Cardiac fibroblast (primary cell): ENCODE results near the gene SCG5.

Source experiments
- DNase-seq, 2 donors: peaks; one replicate each; pipeline versions ENCODE4 v3.0.0 to v3.0.0-alpha.2; 2010; ENCODE audit warnings: low read depth in 2 of 2
- H3K4me3 ChIP-seq, 2 donors: replicated peaks in 1 of 2; 1 replicate in 1 of 2; 2 replicates in 1 of 2; pipeline ENCODE4 v1.5.1; 2011; ENCODE audit warnings: low read depth in 2 of 2, low read length in 2 of 2, mild to moderate bottlenecking in 2 of 2, moderate library complexity in 1 of 2
- TF ChIP-seq, protein P1 (sequence below): IDR thresholded peaks from one replicate; pipeline ENCODE4 v1.5.1; 2011; ENCODE audit warnings: low read depth, mild to moderate bottlenecking, low read length, inconsistent platforms

Gene SCG5

DNA sequence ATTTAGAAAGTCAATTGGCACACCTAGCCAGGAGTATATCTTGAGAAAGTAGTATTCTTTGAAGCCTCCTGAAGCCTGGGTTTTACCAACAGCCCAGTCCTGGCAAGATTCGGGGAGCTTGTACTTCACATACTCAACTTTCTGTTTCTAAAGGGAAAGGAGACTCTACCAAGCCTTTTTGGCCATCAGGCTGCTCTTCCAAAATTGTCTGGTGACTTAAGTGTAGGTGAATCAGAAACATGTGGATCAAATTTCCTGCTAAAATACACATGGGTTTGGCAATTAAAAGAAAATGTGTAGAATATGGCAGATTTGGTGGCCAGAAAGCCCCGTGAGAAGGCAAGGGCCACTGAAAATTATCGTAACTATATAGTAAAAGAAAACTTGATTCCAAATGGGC lies 60.4 kb downstream of the SCG5 start:
- peak in 1 of 2 donors; percentile 51 for DNase-seq
- no peak overlapping the region for H3K4me3 ChIP-seq
- TF ChIP-seq, protein P1, sequence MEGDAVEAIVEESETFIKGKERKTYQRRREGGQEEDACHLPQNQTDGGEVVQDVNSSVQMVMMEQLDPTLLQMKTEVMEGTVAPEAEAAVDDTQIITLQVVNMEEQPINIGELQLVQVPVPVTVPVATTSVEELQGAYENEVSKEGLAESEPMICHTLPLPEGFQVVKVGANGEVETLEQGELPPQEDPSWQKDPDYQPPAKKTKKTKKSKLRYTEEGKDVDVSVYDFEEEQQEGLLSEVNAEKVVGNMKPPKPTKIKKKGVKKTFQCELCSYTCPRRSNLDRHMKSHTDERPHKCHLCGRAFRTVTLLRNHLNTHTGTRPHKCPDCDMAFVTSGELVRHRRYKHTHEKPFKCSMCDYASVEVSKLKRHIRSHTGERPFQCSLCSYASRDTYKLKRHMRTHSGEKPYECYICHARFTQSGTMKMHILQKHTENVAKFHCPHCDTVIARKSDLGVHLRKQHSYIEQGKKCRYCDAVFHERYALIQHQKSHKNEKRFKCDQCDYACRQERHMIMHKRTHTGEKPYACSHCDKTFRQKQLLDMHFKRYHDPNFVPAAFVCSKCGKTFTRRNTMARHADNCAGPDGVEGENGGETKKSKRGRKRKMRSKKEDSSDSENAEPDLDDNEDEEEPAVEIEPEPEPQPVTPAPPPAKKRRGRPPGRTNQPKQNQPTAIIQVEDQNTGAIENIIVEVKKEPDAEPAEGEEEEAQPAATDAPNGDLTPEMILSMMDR: no peak

DNA sequence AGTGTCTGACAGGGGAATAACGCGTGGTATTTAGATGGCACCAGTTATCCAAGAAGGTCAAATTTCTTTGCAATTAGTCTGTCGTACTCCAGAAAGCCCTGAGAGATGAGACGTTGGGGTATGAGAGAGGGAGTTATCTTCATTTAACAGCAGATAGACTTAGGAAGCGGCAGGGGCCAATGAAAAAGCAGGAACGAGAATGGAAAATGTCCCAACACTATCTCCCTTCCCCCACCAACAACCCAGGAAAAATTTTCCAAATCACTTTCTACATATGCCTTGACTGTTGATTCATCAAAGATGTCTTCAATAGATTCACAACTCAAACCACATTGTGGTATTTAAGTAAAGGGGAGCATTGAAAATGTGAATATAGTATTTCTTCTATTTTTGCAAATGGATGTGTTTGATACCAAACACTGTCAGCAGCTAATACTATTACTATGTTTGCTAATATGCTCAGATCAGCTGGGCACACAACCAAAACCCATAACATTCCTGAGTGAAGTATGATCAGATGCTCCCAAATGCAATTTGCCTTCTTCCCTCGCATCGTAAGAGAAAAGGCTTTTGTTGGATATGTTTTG lies 63.0 kb downstream of the SCG5 start:
- no peak overlapping the region for H3K4me3 ChIP-seq
- TF ChIP-seq, protein P1: no peak
- peak; percentile 64 to 65 for DNase-seq

DNA sequence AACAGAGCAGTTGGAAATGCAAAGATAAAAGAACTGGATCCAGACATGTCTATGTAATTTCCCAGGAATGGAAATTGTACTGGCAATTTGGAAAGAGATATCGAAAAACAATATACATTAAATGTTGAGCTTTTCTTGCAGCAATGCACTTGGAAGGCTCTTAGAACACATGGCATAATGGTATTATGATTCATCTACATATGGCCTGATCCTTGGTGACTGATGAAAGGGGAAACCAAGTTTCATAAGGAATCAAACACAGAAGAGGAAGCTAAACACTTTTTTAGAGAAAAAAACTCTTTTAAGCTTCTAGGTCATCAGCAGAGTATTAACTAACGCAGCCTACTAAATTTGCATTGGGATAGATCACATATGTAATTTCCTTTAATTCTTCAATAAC lies 63.9 kb downstream of the SCG5 start:
- TF ChIP-seq, protein P1: no peak
- peak in 1 of 2 donors; percentile 65 for DNase-seq
- no peak overlapping the region for H3K4me3 ChIP-seq

DNA sequence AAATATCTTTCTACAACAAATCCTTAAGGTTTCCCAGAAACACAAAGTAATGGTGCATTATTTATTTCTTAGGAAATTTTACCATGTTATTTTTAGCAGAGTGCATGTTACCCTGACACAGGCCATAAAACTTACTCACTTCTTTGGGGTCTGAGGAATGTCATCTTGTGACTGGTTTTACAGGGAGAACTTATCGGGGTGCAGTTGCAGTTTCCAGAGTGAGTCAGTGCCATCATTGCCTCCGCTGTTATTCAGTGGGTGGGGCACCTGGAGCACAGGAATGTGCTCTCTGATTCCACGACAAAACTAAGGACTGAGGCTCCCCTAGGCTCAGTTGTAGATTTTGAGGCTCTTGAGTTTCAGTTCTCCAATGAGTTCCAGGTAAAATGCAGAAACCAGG lies 65.2 kb downstream of the SCG5 start:
- DNase-seq: peak in 1 of 2 donors; percentile 80
- no peak overlapping the region for H3K4me3 ChIP-seq
- TF ChIP-seq, protein P1: no peak

DNA sequence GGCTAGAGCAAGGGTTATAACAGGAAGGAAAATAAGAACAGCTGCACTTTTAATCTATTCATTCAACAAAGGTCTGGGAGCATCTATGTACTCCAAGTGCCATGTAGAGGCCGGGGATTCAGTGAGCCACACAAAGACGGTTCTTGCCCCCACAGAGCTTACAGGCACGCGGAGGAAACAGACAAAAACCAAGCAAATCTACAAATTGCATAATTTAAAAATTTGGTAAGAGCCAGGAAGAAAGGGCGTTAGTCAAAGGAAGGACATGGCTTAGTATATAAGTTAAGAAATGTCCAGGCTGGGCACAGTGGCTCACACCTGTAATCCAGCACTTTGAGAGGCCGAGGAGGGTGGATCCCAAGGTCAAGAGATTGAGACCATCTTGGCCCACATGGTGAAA lies 65.9 kb downstream of the SCG5 start:
- TF ChIP-seq, protein P1: no peak

DNA sequence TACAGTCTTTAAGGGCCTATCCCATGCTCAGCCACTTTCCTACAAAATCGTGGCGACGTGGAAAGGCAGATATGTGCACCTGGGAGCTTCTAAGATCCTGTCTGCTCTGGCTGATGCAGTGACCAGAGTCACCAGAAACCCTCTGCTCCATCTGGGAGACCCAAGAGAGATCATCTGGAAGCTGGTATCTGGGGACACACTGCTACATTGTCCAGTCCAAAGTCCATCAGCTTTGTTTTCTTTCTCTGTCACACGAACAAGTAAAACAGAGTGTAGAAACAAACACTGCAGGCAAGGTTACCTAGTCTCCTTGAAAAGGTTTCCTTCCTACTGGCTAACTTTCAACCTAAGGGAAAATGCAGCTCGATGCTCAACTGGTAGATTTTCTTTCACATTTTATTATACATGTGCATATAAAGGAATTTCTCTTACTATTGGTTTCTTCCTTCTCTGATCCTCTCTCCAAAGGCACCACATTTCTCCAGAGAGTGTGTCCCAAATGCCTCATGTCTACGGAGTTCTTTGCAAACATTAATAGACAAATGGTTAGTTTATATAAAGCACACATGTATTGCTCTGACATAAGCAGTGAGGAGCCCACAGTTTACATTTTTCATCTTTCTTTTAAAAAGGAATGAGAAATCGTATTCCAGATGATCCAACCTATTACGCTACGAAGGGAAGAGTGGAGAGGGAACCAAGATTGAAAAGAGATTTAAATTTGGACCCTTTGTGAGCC lies 68.0 kb downstream of the SCG5 start:
- TF ChIP-seq, protein P1: no peak
- DNase-seq: no peak
- no peak overlapping the region for H3K4me3 ChIP-seq

More for the DNA sequence above, 65.9 kb downstream of the SCG5 start:
- no peak overlapping the region for H3K4me3 ChIP-seq
- no peak for DNase-seq
